Adrenal gland (tissue), 12 donors: ENCODE results near the gene ARFIP1. TPM values are rescaled to one million over a fixed set of nuclear protein-coding genes. Genes with fewer than 3 reads are reported as not detected.

Experiments
- DNase-seq, 7 donors: peaks; one replicate each; pipeline ENCODE4 v3.0.0-alpha.2; 2019 to 2020
- H3K27ac ChIP-seq, 5 donors: fragments of 200-600 bp; sonication (generic) in 4 of 5; 1 replicate in 3 of 5; 2 replicates in 2 of 5; pipeline versions ENCODE4 v1.5.1 to v1.8.0; 2016 to 2020; ENCODE audit warnings: mild to moderate bottlenecking in 1 of 5
- H3K27me3 ChIP-seq: fragments of 200-600 bp; 2 replicates; pipeline ENCODE4 v1.8.0; 2021
- H3K36me3 ChIP-seq, 2 donors: fragments of 200-600 bp; replicated peaks in 1 of 2; 1 replicate in 1 of 2; 2 replicates in 1 of 2; pipeline versions ENCODE4 v1.5.1 to v1.8.0; 2018 to 2022
- H3K4me1 ChIP-seq, 2 donors: fragments of 200-600 bp; replicated peaks in 1 of 2; 1 replicate in 1 of 2; 2 replicates in 1 of 2; pipeline versions ENCODE4 v1.5.1 to v1.8.0; 2018 to 2021
- H3K4me3 ChIP-seq, 4 donors: fragments of 200-600 bp; sonication (generic) in 3 of 4; one replicate each; pipeline ENCODE4 v1.5.1; 2016 to 2018
- H3K9me3 ChIP-seq, 3 donors: fragments of 200-600 bp; sonication (generic) in 1 of 3; replicated peaks in 1 of 3; 1 replicate in 2 of 3; 2 replicates in 1 of 3; pipeline versions ENCODE4 v1.5.1 to v1.8.0; 2016 to 2021
- CTCF ChIP-seq, 6 experiments: fragments of 450-650 bp in 4 of 6; fragments of 200-600 bp in 2 of 6; sonication (generic) in 1 of 6; IDR thresholded peaks; 1 replicate in 5 of 6; 2 replicates in 1 of 6; pipeline versions ENCODE4 v1.5.1 to v1.8.0; 2016 to 2021; ENCODE audit warnings: antibody characterized with exemption in 6 of 6, mild to moderate bottlenecking in 2 of 6, moderate library complexity in 1 of 6
- POLR2A ChIP-seq, 2 donors: fragments of 450-650 bp; IDR thresholded peaks; one replicate each; pipeline ENCODE4 v1.6.1; 2017; ENCODE audit warnings: antibody characterized with exemption in 2 of 2, mild to moderate bottlenecking in 2 of 2, moderate library complexity in 1 of 2
- whole genome bisulfite sequencing, 4 donors: extraction: QIAGEN DNeasy Blood & Tissue Kit in 2 of 4; methylation state at CpG; one replicate each; pipeline versions ENCODE4 v1.1.5 to v1.1.7; 2013 to 2017; 5-methylcytosine and 5-hydroxymethylcytosine counted together
- intact Hi-C, 2 donors: fragments of 100-400 bp; cut with DNase I; formaldehyde crosslinking; loops; one replicate each; pipeline versions ENCODE4 v1.14.1 to v1.15.0; 2022 to 2023
- polyA plus RNA-seq, 3 donors: library from polyadenylated mRNA; stranded (reverse); fragments of 200-250 nt in 2 of 3; fragments of 350-450 nt in 1 of 3; fragmentation: Illumina TruSeq in 1 of 3; extraction: RNeasy Lipid Tissue Mini Kit (QIAGEN cat#74804) in 1 of 3; gene quantifications; one replicate each; pipeline ENCODE4 v1.2.3, GENCODE V29; 2013 to 2014
- total RNA-seq, 9 donors: library from RNA; depleted of rRNA in 4 of 9; stranded (reverse); fragments of >200 nt in 4 of 9; fragments of 120-200 nt in 1 of 9; fragmentation: NEBNext Ultra II Directional in 1 of 9; extraction: Animal tissue kit (Norgen Biotek cat#: 25700) in 1 of 9; gene quantifications; one replicate each; pipeline versions ENCODE4 v1.1.0 to v1.2.4, GENCODE V29; 2013 to 2023
- donor health status: healthy with polysubstance abuse.
- donor health status: Bipolar disorder and iron deficiency.
- donor health status: DM: yes; HTN: yes; CAD: no.
- donor health status: DM: no; HTN: no; CAD: no.
- donor health status: DM: no; HTN: no; CAD: no.
- donor health status: DM: yes; HTN: yes; CAD: no.

ARFIP1 gene
- total and polyA plus RNA-seq, 12 donors: 15.2 to 43.3 (median 28.3) TPM

DNA sequence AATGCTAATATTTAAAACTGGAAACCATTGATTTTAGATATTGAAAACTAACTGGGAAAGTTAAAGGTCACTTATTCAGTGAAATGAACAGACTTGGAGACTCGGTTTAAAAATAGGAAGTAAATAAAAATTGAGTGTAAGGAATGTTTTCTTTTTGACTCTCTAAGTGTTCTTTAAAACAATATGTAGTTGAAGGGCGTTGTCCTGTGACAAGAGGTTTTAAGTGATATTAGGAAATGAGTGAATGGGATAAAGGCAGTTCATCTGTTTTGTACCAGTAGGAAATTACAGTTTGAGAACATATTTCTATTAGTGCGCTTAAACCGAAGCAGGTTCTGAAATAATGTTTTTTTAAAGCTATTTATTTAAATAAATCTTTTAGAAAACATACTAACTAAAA lies 77.2 kb downstream of the ARFIP1 start:
- H3K9me3 ChIP-seq: peaks cover 0 to 16% (median 10%) of the 10 kb centered on the region in 3 donors
- H3K4me1 ChIP-seq: peaks cover 0 to 12% of the 10 kb centered on the region in 2 donors
- TF ChIP-seq CTCF (IDR thresholded peaks at IDR 0.05) (no peak), POLR2A (IDR thresholded peaks at IDR 0.05) (no peak)
- intact Hi-C loops: no loop called here
- no peaks in the 10 kb centered on the region for H3K36me3 ChIP-seq
- H3K27me3 ChIP-seq: no peaks in the 10 kb centered on the region
- H3K4me3 ChIP-seq: no peak overlapping the region
- DNase-seq: no peak
- 70 to 83% (median 76%) methylated on average over 4 of the region's 4 CpGs for WGBS, 4 donors
- H3K27ac ChIP-seq: no peak overlapping the region

- no peak for TF ChIP-seq CTCF (IDR thresholded peaks at IDR 0.05)
- TF ChIP-seq POLR2A (IDR thresholded peaks at IDR 0.05): no peak
- Histone ChIP-seq H3K27me3 (no peaks in the 10 kb centered on the region), H3K27ac (no peak overlapping the region), H3K4me3 (no peak overlapping the region), H3K36me3 (no peaks in the 10 kb centered on the region), H3K9me3 (peaks cover 0 to 4% (median 0%) of the 10 kb centered on the region in 3 donors), H3K4me1 (peaks cover 0 to 12% of the 10 kb centered on the region in 2 donors)
- 89 to 96% (median 92%) methylated on average over 6 of the region's 6 CpGs for WGBS, 4 donors
- intact Hi-C loops: no loop called here
- no peak for DNase-seq
These were observed 79.2 kb downstream of the ARFIP1 start for GRCh38 chr4:152858934-152859333.

GRCh38 chr4:152860046-152860445 lies 80.3 kb downstream of the ARFIP1 start:
- H3K4me1 ChIP-seq: peaks cover 0 to 12% of the 10 kb centered on the region in 2 donors
- intact Hi-C loops: no loop called here
- H3K4me3 ChIP-seq: no peak overlapping the region
- DNase-seq: no peak
- no peaks in the 10 kb centered on the region for H3K9me3 ChIP-seq
- H3K27ac ChIP-seq: no peak overlapping the region
- TF ChIP-seq CTCF (IDR thresholded peaks at IDR 0.05): no peak
- TF ChIP-seq POLR2A (IDR thresholded peaks at IDR 0.05): no peak
- H3K36me3 ChIP-seq: no peaks in the 10 kb centered on the region
- H3K27me3 ChIP-seq: no peaks in the 10 kb centered on the region

DNA sequence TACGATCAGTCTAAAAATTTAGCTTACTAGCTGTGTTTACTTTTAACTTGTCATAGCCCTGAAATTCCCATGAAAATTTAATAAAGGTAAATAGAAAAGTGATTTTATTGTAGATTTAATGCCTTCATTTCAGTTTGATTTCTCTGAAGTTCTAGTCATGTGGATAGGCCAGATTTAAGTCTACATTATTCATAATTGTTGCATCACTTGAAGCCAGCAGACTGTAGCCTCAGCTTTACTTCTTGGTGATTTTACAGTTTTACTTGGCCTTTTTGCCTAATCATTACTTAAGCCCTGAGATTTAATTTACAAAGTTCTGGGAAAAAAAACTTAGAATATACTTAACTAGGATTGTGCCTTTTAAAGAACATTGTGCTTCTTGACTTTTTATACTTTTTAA lies 82.9 kb downstream of the ARFIP1 start:
- 95 to 100% (median 98%) methylated on average over 1 of the region's 1 CpG for WGBS, 4 donors
- TF ChIP-seq CTCF (IDR thresholded peaks at IDR 0.05) (no peak), POLR2A (IDR thresholded peaks at IDR 0.05) (no peak)
- no peaks in the 10 kb centered on the region for H3K4me1 ChIP-seq
- DNase-seq: no peak
- no peaks in the 10 kb centered on the region for H3K27me3 ChIP-seq
- no peaks in the 10 kb centered on the region for H3K9me3 ChIP-seq
- H3K36me3 ChIP-seq: no peaks in the 10 kb centered on the region
- no peak overlapping the region for H3K4me3 ChIP-seq
- intact Hi-C loops: no loop called here
- no peak overlapping the region for H3K27ac ChIP-seq
